Retinal pigment epithelial cell (primary cell): ENCODE data around the gene GOLGA5.
A peak's percentile ranks its signal among the peaks of the same experiment; 100 is the strongest.

ENCODE experiments used
- DNase-seq: peaks from one replicate; pipeline ENCODE4 v3.0.0-alpha.2; 2010; ENCODE audit warnings: low read depth
- H3K4me3 ChIP-seq: 2 replicates; pipeline ENCODE4 v1.5.1; 2011; ENCODE audit warnings: mild to moderate bottlenecking, low read length, control low read depth, moderate library complexity
- CTCF ChIP-seq: conservative IDR thresholded peaks from 2 replicates; pipeline ENCODE4 v1.5.1; 2011; ENCODE audit warnings: low read depth, low read length, control low read depth, inconsistent platforms

Gene GOLGA5

DNA sequence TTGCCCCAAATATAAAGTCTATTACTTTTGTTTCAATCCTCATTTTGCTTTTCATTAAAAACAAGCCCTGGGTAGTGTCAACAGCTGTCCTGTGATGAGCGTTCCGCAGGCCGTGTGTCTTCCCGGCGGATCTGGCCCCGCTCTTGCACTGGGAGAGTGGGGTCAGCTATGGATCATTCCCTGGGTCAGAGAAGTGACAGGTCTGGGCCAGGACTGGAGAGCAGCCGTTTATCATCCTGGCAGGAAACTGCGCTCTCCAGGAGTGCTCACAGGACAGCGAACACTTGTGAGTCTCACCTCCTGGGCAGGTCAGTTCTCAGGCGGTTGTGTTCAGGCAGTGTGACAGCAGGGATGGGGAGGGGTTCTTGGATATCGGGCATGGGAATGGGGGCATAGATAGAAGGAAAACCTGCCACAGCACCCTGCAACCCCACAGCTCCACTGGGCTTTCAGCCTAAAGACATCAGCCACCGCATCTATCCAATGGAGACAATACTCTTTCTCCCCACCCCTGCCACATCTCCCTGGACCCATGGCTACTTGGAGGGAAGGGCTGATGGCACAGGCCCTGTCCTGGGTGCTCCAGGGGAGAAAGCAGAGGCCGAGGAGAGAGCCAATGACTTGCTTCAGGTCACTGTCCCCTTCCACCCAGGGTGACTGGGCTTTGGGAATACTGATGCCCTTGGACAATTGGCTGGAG is 81.0 kb downstream of the GOLGA5 start:
- H3K4me3 ChIP-seq = no peak overlapping the region
- DNase-seq = no peak
- TF ChIP-seq CTCF = no peak

DNA sequence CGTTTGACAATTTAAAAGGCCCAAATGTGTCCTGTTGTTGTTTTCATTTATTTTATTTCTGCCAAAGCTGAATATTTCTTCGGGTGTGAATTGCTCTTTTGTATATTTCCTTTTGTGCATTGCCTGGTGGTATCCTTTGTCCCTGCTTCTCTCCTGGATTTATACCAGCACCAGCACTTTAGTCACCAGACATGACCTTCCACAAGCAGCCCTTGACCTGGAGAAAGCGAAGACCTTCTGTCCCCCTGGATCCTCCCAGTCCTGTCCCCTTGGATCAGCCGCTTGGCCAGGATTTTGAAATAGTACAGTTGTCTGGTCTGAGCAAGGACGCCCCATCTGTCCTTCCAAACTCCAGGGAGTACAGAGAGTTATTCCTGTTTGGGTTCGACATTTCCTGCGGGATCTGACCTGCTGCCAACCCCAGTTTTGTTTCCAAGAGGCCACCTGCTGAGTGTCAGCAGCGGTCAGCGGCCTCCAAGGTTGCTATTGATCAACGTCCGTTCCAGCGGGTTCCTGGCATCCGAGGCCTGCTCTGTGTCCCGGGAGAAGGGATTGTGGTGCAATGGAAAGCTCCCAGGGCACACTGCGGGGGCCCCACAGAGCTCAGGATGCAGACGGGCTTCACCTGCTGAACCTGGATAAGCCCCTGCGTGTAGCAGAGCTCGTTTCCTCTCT is 83.8 kb downstream of the GOLGA5 start:
- no peak overlapping the region for H3K4me3 ChIP-seq
- DNase-seq = no peak
- TF ChIP-seq CTCF = no peak

- no peak for TF ChIP-seq CTCF
- H3K4me3 ChIP-seq = no peak overlapping the region
- no peak for DNase-seq
Measured at GRCh38 chr14:92880351-92880750, 86.2 kb downstream of the GOLGA5 start.

DNA sequence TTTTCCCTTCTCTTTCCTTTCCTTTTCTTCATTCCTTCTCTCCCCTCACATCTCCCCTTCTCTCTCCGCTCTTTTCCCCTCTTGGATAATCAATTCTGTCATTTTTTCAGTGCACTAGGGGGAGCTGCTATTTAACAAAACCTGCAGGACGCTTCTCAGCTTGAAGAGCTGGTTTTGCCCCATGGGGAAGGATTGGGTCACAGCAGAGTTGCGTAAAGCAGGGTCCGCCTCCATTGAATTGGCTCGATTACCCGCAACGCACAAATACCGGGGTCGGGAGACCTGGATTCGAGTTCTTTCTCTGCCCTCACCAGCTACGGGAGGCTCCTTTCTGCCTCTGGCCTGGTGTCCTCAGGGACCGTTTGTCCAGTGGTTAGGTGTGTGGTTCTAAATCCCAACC is 86.7 kb downstream of the GOLGA5 start:
- no peak overlapping the region for H3K4me3 ChIP-seq
- no peak for DNase-seq
- peak; percentile 38 for TF ChIP-seq CTCF

DNA sequence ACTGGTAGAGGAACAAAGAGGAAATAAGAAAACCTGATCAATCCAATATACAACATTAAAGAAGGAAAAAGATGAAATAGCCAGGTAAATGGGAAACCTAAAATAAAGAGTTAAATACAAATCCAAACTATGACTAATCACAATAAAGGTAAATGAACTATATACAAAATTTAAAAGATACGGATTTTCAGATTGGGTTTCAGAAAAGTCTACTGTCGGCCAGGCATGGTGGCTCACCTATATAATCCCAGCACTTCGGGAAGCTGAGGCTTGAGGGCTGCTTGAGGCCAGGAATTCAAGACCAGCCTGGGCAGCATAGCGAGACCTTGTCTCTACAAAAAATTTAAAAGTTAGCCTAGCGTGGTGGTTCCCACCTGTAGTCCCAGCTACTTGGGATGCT is 89.0 kb downstream of the GOLGA5 start:
- no peak overlapping the region for H3K4me3 ChIP-seq
- DNase-seq = no peak
- no peak for TF ChIP-seq CTCF

GRCh38 chr14:92884410-92884809 is 90.3 kb downstream of the GOLGA5 start:
- H3K4me3 ChIP-seq = no peak overlapping the region
- TF ChIP-seq CTCF = no peak
- DNase-seq = no peak
